GM18507 (cell line): Measurements from ENCODE around the gene KSR1.

Source experiments
- DNase-seq: peaks from one replicate; pipeline ENCODE4 v3.0.0; 2011; ENCODE audit warnings: low read depth; ENCODE audit not compliant: insufficient read length; ENCODE audit errors: extremely low spot score
- FAIRE-seq: peaks from 2 replicates; lab custom pipeline; 2011; peaks lifted over from hg19 to GRCh38; lab: Jason Lieb, UNC

The KSR1 gene

GRCh38 chr17:27541301-27542023, 85.2 kb downstream of the KSR1 start:
- DNase-seq (no peak), FAIRE-seq (no peak)

DNA sequence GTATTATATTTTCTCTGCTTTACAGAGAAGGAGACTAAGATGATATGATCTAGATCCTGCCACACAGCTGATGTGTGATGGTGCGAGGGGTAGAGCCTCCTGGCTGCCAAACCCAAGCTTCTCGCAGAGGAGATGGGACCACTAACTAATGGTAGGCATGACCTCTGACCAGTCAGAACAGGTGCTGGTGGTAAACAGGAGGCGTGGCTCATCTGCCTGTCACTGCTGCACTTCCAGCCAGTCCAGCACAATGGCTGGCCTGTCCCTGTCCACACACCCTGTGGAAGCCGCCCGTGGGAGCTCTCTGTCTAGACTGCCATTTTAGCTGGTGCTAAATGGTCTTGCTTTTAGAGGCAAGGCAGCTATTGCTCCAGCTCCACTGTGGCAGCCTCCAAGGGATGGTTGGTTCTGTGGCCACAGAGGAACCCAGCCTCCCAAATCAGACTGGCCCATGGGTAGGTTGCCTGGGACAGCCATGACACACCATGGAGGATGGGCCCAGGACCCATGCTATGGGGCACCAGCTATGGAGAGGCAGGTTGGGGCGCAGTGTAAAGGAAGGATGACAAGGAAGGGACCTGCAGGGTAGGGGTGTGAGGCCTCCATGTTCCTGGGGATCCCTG, 86.7 kb downstream of the KSR1 start:
- FAIRE-seq (no peak), DNase-seq (no peak)

DNA sequence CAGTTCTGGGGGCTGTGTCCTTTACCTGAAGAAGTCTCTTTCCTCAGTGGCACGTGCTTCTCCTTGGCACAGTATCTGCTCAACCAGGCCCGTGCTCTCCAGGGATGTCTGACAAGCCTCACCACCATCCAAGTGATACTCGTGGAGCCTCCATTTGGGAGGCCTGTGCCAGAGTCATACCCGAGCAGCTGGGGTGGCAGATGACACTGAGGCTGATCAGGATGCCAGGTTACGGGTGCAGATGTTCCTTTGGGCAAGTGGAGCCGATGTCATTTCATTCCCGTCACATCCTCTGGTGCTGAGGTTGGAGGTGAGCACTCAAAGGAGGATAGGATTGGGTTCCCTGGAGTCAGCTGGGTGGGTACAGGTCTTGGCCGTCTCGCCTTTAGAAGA, 87.2 kb downstream of the KSR1 start:
- FAIRE-seq (no peak), DNase-seq (no peak)

DNA sequence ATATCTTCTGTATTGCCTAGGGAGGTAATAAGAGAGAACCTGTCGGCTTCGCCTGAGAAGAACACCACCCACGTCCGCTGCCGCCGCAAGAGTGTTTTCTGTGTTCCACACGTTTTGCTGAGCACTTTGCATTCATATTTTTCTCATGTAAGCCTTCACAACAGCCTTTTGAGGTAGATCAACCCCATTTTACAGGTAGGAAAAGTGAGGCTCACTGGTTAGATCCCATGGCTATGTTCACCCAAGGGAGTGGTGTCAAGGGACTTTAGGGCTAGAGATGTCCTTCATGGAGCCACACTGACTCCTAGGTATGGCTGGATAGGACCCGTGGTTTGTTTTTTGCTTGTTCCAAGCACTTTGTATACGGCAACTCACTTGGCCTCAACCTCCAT, 87.7 kb downstream of the KSR1 start:
- no peak for FAIRE-seq
- no peak for DNase-seq

GRCh38 chr17:27544350-27545131, 88.3 kb downstream of the KSR1 start:
- peak; percentile 96 for FAIRE-seq
- peak; percentile 73 for DNase-seq

GRCh38 chr17:27545562-27546229, 89.4 kb downstream of the KSR1 start:
- FAIRE-seq (no peak), DNase-seq (no peak)

- FAIRE-seq (peak; percentile 81), DNase-seq (no peak)
These were observed 90.5 kb downstream of the KSR1 start for GRCh38 chr17:27546624-27547300.

DNA sequence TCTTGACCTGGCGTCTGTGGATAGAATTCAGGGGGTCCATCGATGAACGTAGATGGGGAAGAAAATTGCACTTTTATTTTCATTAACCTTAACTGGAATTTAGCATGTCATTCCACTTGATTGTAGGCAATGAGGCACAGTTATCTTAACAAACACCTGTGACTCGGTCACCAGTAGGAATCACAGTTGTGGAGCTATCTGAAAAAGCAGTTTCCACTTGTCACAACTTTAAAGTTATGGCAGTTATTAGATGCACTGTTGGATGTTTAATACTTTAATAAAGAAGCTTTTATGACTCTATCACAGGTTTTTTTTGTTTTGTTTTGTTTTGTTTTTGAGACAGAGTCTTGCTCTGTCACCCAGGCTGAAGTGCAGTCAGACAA, 91.0 kb downstream of the KSR1 start:
- DNase-seq (no peak), FAIRE-seq (no peak)

- FAIRE-seq: no peak
- DNase-seq: no peak
These were observed 92.1 kb downstream of the KSR1 start for GRCh38 chr17:27548369-27548768.

DNA sequence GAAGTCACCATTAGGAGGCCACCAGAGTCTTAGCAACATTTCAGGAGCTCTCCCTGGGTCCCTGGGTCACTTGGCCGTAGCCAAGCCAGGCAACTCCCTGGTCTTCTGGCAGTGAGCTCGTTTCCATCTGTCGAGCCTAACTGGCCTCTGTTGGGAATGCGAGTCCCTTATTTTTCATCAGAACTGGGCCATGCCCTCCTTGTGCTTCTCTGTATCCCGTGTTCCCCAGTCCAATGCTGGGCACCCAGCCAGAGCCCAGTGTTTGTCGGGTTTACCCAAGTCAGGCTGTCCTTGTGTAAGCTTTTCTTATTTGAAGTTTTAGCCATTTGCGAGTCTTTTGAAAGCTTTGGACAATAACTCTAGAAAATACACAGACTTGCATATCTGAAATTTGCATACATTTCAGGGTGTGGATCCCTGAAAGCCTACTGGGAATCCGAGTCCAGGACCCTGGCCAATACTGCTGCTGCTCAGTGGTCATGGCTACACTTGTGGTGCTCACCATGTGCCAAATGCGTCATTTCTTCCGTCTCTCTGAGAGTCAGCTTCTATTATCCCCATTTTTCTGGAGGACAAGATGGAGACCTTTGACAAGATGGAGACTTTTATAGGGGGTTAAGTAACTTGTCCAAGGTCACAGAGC, 93.1 kb downstream of the KSR1 start:
- no peak for DNase-seq
- no peak for FAIRE-seq

- no peak for DNase-seq
- FAIRE-seq: no peak
These were observed 94.2 kb downstream of the KSR1 start for GRCh38 chr17:27550291-27550930.

- FAIRE-seq (no peak), DNase-seq (no peak)
These were observed 94.8 kb downstream of the KSR1 start for GRCh38 chr17:27550974-27551505.

DNA sequence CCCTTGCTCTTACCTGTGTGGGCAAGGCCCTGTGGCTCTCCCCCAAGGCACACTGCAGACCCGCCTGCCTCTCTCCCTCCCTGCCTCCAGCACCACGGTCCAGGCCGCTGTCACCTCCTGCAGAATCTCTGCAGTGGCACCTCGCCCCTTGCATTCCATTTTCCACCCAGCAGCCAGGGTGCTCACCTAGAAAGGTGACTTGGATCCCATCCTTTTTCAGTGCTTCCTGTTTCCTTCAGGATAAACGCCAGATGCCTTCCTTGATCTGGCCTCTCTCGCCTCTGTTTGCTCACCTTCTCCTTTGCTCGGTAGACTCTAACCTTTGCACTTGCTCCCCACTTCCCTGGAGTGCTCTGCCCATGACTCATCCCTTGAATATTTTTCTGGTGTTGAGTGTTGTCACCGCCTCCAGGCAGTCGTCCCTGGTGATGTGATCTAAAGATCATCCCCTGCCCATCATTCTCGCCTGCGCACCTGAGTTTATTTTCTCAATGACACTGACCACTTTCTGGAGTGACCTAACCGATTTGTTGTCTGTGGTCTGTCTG, 95.5 kb downstream of the KSR1 start:
- DNase-seq (no peak), FAIRE-seq (no peak)

- no peak for DNase-seq
- no peak for FAIRE-seq
These were observed 96.1 kb downstream of the KSR1 start for GRCh38 chr17:27552276-27552732.

DNA sequence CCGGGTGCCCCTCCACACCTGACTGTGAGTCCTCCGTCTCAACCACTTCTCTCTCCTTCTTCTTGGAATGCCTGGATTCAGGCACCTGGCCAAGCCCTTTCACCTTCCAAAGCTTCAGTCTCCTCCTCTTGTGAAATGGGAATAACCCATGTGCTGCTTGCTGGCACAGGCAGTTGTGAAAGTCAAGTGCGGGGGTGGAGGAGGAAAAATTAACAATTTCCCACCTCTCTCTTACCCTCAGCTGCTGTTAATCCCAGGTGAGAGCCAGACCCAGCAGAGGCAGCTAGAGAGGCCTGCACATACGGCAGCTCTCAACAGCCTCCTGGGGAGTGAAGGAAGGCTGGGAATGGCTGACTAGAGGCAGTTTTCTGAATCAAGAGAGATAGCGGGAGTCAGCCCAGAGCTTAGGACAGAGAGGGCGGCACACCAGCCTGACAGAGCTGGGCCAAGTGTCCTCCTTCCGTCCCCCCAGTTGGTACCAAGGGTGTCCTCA, 96.8 kb downstream of the KSR1 start:
- no peak for DNase-seq
- FAIRE-seq: no peak

DNA sequence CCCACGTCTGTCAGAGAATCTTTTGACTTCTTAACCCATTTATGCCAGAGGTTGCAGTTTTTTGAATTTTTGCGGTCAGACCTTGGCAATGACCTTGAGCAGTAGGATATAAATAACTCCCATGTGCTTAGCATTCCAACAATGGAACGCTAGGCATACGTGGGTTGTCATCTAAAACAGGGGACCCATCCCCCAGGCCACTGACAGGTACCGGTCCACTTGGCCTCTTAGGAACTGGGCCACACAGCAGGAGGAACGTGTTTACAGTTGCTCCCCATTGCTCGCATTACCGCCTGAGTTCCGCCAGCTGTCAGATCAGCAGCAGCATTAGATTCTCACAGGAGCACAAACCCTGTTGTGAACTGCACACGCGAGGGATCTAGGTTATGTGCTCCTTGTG, 97.9 kb downstream of the KSR1 start:
- no peak for DNase-seq
- no peak for FAIRE-seq

GRCh38 chr17:27554911-27555310, 98.7 kb downstream of the KSR1 start:
- DNase-seq (no peak), FAIRE-seq (no peak)

DNA sequence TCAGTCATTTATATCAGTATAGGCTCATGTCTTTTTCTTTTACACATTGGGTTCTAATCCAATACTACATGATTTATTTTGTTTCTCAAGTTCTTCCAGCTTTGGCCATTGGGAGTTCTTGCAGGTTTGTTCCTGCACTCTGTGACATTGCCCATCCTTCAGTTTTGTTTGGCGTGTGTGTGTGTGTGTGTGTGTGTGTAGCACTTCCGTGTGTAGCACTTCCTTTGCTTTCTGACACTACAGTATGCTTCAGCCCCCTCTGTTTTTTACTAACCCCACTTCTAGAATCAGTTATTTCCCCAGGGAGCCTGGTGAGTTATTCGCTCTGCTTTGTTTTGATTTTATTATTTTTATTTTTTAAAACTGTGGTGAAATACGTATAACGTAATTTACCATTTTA, 99.1 kb downstream of the KSR1 start:
- FAIRE-seq: peak; percentile 50
- DNase-seq: no peak
